HuH-7.5 (cell line): ENCODE results near the gene PSEN2.
"Not testable (repeated sequence)": the region's sequence is repeated elsewhere in the genome, so short reads cannot be mapped to it uniquely, and the experiment has no call there.

Source experiments
- DNase-seq: peaks from one replicate; pipeline ENCODE4 v3.0.0; 2011; ENCODE audit warnings: low spot score

PSEN2 gene

GRCh38 chr1:226870401-226871279 lies at the start of gene PSEN2:
Gene PSEN2 (plus strand): TSS chr1:226870616. CDS start chr1:226881908, 11,292 bp downstream.
- peak; percentile 75 for DNase-seq

- DNase-seq, result no peak
Observed at GRCh38 chr1:226820941-226821718, 49.3 kb upstream of the PSEN2 start.

GRCh38 chr1:226821719-226822085 lies 48.7 kb upstream of the PSEN2 start:
- DNase-seq, result no peak

- no peak for DNase-seq
Observed at GRCh38 chr1:226823643-226824042, 46.8 kb upstream of the PSEN2 start.

GRCh38 chr1:226825037-226825745 lies 45.2 kb upstream of the PSEN2 start:
- DNase-seq, result no peak

- no peak for DNase-seq
Observed at GRCh38 chr1:226825746-226826100, 44.7 kb upstream of the PSEN2 start.

GRCh38 chr1:226826479-226827261 lies 43.7 kb upstream of the PSEN2 start:
- no peak for DNase-seq

- DNase-seq, result no peak
Observed at GRCh38 chr1:226827458-226827857, 43.0 kb upstream of the PSEN2 start.

- DNase-seq, result peak; percentile 76
Observed at GRCh38 chr1:226827968-226828513, 42.4 kb upstream of the PSEN2 start.

- DNase-seq, result no peak
Observed at GRCh38 chr1:226829105-226829504, 41.3 kb upstream of the PSEN2 start.

- no peak for DNase-seq
Observed at GRCh38 chr1:226831953-226832352, 38.5 kb upstream of the PSEN2 start.

- no peak for DNase-seq
Observed at GRCh38 chr1:226832613-226833012, 37.8 kb upstream of the PSEN2 start.

- not testable (repeated sequence) for DNase-seq
Observed at GRCh38 chr1:226834179-226834578, 36.2 kb upstream of the PSEN2 start.

- not testable (repeated sequence) for DNase-seq
Observed at GRCh38 chr1:226835396-226835795, 35.0 kb upstream of the PSEN2 start.

- DNase-seq, result not testable (repeated sequence)
Observed at GRCh38 chr1:226837966-226838365, 32.5 kb upstream of the PSEN2 start.

- DNase-seq, result no peak
Observed at GRCh38 chr1:226838456-226838855, 32.0 kb upstream of the PSEN2 start.

- no peak for DNase-seq
Observed at GRCh38 chr1:226845624-226846023, 24.8 kb upstream of the PSEN2 start.

- DNase-seq, result no peak
Observed at GRCh38 chr1:226846786-226847185, 23.6 kb upstream of the PSEN2 start.

- not testable (repeated sequence) for DNase-seq
Observed at GRCh38 chr1:226854548-226854947, 15.9 kb upstream of the PSEN2 start.

- DNase-seq, result no peak
Observed at GRCh38 chr1:226862890-226863289, 7.5 kb upstream of the PSEN2 start.

GRCh38 chr1:226863446-226863845 lies 7.0 kb upstream of the PSEN2 start:
- no peak for DNase-seq
